Endometrium (tissue), 2 donors: ENCODE data around the gene FAM180A.
"Not testable (repeated sequence)": the region's sequence is repeated elsewhere in the genome, so short reads cannot be mapped to it uniquely, and the experiment has no call there.

Experiments
- FAIRE-seq: peaks from 2 replicates; lab custom pipeline; 2012; peaks lifted over from hg19 to GRCh38; lab: Jason Lieb, UNC
- donor health status: control.
- donor health status: control.

Gene FAM180A

DNA sequence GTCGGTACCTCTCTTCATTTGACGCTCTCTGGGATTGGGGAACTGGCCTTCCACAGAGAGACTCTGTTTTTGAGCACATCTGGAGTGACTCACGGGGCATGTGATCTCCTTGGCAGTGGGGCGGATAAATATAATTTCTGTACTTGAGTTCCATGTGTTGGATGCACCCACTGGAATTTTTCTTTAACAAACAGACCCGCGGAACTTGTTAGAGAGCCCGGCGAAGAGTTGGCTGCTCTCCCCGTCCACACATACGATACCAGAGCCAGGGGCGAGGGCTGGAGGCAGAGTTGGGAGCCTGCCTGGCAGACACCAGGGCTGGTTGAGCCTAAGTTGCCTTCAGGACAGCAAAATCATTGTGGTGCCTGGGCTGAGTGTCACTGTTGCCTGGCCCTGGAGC lies at the start of gene FAM180A:
TSS of gene FAM180A (minus strand) at position 44 of the 400 bp plus-strand sequence. CDS start 233 bp downstream, outside the sequence.
- FAIRE-seq: no peak

DNA sequence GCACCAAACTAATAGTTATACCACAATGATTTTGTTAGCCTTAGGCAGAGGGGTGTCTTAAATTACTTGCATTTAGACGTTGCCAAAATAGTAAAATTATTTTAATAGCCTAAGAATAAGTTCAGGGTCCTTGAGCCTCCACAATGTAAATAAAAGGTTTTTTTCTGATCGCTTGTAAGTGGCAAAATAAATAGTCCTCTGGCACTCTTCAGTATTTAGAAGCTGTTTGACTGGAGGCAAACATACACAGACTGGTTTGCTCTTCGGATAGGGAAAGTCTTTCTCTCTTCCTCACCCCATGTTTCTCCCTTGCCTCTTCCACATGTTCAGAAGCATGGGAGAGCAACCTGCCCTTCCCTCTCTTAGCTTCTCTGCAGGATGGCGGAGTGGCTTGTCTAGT lies 49.5 kb upstream of the FAM180A start:
- FAIRE-seq: no peak

DNA sequence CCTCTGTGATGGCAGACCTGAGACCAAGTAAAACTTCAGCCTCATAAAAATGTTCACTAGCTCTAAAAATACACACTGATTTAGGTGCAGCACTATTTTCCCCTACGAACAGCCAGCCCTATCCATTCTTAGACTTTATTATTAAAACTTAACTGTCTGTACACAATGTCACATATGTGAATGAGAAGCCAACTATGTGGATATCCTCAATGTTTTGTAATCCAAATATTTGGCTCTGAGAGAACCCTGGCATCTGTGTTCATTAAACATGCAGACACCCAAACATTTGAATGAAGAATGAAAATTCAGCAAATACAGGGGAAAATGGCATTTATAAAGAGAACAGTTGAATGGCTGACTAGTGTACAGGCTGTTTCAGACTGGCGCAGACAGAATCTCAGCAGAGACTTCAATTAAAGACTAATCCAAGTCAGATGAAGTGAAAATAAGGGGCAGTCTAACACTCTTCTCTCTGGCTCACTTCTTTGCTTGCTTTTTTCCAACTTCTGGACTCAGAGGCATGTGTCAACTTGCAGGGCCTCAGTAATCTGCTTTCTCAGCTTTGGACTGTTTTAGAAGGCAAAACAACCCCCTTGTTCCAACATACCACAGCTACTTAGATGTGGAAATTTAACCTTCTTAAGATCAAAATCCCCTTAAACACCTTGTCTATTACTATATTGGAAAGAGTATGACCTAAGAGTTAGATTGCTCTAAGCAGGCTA lies 47.4 kb upstream of the FAM180A start:
- FAIRE-seq: no peak

DNA sequence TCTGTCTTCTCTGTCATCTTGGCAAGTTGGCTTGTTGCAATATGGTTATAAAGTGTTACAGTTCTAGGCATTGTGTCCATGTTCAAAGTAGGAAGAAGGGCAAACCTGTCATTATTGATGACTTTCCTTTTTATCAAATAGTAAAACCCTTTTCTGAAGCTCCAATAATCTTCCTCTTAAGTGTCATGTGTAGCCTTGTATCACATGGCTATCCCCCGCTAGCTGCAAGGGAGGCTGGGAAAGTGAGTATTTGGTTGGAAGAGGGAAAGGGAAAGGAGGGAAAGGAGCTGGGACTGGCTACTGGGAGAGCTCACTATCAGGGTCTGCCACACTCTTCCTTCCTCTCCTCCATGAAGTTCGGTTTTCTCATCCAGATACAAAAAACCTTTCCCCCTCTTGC lies 45.2 kb upstream of the FAM180A start:
- FAIRE-seq: no peak

DNA sequence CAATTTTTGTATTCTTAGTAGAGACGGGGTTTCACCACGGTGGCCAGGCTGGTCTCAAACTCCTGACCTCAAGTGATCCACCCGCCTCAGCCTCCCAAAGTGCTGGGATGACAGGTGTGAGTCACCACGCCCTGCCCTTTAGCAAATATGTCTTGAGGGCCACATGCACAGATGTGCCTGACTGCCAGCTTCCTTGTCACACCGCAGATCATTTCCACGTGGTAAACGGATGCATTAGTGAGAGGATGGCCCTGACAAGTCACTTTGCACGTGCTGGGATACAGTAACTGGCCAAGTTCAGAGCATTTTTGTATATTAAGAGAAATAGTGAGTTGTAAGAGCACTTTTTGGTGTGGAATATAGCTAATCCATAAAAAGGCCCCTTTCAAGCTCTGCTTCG lies 44.3 kb upstream of the FAM180A start:
- FAIRE-seq: no peak

DNA sequence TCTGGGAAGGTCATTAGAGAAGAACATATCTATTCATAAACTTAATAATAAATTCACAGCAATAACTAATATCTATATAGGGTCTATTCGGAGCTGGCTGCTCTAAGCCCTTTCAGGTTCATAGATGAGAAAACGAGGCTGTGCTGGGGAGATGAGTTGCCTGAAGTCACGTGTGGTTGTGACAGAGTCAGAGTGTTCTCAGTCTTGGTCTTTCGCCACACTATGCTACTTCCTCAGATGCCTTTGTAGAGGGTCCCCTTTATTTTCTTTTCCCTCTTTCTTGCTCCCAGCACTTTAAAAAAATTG lies 43.7 kb upstream of the FAM180A start:
- no peak for FAIRE-seq

DNA sequence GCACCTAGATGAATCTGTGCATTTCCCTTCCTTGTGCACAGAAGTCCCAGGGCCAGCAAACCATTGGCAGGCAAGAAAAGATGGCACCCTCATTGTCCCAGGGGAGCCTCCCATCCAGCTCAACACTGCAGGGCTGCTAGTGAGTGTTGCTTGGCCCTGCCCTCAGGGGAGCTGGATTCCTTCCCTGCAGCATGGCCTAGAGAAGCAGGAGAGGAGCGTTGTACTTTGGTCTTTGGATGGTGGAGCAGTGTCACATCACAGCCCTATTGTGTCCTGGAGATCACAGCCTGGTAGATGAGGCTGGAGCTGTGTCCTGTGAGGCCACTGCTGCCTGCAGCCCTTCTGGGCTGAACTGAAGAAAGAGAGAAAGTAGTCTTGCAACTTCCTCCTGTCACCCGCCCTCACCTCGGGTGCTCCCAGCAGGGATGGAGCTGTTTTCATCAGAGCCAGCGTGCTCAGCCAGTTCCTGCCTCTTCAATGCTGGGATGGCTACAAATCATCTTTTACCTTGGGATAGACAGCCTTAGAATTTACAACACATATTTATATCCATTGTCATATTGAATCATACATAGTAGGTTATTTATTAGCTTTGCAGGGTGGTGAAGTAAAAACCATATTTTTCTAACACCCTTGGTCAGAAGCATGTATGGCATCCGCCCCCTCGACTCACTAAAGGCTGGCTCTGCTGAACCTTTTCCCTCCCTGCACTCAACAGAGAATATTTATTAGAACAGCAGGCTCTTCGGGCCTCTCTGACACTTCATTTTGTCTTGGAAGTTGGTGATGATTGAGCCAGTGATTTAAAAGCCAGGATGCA lies 43.1 kb upstream of the FAM180A start:
- FAIRE-seq: no peak

DNA sequence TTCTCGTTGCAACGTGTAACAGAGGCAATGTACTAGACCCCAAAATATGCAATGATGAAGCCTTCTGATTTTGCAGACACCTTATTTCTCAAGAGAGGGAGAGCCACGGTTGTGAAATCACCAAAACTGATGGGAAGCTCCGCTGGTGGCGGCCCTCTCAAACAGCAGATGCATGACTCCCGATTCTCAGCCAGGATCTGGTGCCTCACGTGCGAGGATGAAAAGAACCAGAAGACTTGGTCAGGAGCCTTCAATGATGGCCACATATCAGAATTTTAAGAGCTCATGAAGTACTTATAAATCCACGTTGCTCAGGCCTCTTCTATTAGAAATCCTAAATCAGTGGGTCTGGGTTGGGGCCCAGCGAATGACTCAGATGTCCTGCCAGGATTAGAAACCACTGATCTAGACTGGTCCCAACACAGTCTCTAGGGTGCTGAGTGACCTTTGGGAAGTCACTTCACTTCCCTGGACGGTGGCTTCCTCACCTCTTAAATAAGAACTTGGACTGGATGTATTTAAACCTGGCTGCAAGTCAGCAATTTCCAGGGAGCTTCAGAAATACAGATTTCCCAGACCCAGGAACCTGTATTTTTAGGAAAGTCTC lies 41.9 kb upstream of the FAM180A start:
- no peak for FAIRE-seq

DNA sequence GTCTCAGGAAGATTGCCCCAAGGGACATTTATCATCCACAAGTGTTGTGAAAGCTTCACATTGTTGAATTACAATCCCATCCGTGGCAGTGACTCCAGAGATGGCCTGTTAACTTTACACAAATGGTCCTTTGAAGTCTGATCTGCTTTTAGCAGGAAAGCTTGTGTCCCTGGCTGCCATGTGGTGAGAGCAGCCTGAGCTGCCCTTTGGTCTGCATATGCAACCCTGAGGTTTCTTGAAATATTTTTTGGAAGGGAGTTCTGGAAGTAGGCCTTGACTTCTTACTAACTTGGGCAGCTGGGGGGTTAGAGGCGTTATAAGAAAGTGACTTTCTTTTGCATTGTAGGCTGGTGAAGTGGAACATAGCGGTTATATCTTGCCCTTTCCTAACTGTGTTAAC lies 41.3 kb upstream of the FAM180A start:
- FAIRE-seq: no peak

DNA sequence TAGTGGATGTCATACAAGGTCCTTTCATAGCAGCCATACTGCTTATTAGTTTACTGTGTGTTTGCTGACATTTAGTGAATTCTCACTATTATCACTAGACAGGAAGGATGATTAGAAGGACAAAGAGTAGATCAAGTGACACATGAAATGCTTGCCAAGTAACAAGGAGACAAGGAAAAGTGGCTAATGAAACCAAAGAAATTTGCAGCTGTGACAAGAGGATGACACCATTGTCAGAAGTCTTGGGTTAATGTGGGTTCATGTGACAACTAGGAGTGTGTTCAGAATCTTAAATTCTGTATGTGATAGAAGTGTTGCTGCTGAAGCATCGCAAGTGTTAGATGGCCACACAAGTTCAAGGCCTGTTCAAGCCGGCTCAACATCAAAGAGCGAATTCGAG lies 40.8 kb upstream of the FAM180A start:
- FAIRE-seq: no peak

DNA sequence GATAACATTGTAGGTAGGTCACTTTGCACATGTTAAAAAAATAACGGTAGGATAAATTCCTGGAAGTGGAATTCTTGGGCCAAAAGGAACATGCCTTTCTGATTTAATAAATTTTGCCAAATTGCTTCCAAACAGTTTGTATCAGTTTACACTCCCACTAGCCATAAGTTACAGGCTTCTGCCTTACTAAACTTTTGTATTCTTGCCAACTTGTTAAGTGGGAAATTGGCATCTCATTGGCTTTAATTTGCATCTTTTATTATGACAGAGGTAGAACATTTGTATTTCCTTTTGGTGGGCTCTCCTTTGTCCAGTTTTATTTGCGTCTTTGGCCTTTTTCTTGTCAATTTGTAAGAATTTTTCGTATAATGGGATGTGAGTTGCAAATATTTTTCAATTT lies 38.3 kb upstream of the FAM180A start:
- no peak for FAIRE-seq

DNA sequence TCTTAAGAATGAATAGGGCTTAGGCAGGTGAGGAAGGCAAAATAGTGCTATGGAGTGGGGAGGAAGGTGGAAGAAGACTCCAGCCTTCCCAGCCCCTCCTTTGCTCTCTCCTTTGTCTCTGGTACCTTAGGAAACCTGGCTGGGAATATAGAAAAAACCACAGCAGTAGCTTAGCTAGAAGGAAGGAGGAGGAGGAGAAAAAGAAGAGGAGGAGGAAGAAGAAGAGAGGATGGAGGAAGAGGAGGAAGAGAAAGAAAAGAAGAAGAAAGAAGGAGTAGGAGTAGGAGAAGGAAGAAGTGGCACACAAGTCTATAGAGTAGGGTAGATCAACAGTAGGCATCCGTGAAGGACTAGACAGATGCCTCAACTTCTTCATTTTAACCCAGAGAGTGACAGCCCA lies 36.5 kb upstream of the FAM180A start:
- no peak for FAIRE-seq

DNA sequence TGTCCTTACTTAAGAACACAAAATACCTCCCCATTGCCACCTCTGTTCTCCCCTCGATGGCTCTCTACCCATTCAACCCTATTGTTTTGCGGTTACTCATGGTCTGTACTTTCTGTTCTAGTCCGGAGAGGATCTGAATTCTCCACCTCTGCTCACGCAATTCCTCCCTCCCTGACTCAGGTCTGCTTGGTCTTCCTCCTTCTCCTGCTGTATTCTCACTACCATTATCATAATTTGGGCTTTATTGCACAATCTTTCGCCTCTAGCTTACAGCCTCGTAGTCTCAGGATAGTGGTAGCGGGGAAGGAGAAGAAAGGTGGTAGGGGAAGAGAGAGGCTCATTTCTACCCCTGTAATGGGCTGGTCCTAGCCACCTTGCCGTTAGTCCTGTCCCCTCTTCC lies 35.4 kb upstream of the FAM180A start:
- no peak for FAIRE-seq

DNA sequence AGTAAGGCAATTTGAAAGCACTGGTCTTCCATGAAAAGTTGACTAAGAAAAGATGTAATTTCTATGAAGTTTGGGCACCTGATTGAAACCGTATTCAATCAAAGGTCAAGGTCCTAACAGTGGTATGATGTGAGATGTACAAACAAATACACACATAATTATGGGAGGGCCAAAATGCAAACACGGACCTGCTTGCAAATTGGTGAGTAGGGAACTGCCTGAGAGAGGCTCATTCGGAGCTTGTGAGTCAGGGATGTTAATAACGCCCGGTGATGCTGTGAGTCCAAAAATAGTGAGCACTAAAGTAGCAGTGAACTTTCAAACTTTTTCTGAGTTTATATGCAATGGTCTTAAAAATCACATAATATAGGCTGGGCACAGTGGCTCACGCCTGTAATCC lies 34.2 kb upstream of the FAM180A start:
- FAIRE-seq: no peak

DNA sequence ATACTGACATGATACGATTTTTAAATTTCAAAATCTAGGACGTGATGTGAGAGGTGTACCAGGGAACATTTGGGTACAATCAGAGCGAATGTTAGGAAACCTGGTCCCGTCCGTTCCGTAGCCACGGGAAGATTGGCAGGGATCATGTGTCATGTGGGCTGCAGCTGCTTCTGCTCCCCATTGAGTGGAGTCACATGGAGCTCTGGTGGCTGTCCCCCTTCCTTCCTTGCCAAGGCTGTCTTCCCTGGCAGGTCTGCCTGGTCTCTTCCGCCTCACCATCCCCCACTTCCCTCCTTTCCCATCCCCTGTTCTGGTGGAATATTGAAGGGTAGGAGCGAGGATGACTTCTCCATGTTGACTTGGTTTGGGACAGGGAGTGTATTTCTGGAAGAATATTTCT lies 33.8 kb upstream of the FAM180A start:
- no peak for FAIRE-seq

DNA sequence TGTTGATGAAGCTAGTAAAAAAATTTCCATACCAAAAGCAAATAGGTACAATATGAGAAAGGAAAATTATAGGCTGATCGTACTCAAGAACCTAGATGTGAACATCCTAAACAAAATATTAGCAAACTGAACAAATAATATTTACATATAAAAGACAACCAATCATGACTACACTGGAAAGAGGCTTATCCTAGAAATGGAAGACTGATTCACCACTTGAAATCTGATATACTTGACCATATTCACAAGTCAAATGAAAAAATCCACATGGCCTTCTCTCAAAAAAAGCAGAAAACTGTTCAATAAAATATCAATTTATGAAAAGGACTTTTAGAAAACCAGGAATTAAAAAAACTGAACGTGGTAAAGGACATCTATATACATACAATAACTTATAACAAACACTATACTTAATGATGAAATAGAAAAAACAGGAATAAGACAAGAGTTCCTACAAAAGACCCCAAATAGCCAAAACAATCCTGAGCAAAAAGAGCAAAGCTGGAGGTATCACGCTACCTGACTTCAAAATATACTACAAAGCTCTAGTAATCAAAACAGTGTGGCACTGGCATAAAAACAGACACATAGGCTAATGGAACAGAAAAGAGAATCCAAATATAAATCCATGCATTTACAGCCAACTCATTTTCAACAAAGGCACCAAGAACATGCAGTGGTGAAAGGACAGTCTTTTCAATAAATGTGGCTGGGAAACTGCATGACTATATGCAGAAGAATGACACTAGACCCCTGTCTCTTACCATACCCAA lies 29.2 kb upstream of the FAM180A start:
- no peak for FAIRE-seq

DNA sequence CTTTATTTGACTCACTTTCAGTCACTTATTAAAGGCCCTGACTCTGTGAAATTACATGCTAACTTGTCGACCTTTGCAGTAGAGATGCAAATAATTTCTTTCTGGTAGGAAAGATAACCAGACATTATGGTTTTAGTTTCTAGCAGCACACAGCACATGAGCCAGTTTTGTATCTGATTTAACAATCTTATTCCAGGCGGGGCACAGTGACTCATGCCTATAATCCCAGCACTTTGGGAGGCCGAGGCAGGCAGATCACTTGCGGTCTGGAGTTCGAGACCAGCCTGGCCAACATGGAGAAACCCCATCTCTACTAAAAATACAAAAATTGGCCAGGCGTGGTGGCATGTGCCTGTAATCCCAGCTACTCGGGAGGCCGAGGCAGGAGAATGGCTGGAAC lies 27.3 kb upstream of the FAM180A start:
- FAIRE-seq: not testable (repeated sequence)

DNA sequence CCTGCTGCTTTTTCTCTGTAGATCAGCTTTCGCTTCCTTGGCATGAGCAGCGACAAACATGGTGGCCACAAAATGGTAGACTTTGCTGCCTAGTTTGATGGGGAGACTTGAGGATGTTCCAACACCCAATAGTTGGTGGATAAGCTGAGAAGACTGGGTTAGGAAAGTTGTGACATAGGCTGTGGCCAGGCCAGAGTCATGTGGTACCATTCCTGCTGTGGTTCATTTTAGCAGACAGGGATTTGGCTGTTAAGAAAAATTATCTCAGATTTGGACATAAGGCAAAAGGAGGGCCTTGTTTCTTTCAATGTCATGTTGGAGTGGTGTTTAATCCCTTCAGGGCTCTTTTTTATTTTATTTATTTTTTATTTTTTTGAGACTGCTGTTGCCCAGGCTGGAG lies 26.6 kb upstream of the FAM180A start:
- no peak for FAIRE-seq

DNA sequence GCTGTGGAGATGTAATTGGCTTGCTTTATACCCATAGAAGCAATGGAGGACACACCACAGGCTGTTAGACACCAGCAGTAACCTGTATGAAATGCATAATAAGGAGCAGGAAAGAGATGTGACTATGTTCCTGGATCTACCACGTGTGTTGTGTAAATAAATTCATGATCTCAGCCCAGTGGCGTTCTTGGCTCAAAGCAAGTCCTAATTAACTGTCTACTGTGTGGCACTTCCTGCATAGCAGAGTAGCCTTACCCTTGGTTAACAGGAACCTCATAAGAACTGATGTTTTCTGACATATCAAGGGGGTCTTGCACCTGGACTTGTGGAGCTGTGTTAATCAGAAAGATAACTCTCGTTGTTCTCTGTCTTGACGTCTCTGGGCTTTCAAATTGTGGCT lies 25.7 kb upstream of the FAM180A start:
- no peak for FAIRE-seq

DNA sequence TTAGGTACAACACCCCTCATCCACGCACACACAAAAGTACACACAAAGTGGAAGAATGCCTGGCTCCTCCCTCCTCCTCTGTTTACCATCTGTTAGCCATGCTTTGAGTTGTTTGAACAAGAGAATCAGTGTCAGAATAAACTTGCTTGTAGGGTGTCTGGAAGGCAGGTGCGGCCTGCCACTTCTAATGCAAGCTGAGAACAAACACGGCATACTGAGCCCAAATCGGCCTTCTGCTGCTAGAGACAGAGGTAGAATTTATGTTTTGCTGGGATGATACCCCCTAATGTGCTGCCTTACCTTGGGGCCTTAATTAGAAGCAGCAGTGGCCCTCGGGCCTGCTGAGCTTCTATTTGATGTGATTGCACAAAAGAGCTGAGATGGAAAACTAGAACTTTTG lies 24.9 kb upstream of the FAM180A start:
- FAIRE-seq: no peak

DNA sequence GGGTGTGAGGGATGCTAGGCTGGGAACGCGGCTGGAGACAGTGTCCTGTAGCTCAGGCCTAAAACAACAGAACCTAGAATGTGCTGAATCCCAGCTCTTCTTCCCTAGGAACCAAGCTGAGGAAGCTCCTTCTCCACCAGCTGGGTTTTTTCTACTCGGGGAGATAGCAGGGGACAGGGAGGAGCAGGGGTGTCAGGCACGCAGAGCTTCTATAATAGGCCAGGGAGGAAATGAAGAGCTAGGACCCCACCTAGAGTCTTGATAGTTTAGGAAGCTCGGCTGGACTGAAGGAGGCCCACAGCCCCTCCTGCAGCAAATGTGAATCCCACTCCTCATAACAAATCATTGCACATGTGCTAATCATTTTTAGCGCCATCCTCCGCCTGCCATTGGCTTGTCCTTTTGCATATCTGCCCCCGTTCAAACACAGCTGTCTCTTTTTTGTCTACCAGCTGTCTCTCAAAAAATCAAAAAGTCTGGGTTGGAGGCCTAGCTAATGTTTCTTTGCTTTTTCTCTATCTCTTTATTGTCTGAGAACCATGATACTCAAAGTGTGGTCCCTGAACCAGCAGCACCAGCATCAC lies 24.1 kb upstream of the FAM180A start:
- no peak for FAIRE-seq

DNA sequence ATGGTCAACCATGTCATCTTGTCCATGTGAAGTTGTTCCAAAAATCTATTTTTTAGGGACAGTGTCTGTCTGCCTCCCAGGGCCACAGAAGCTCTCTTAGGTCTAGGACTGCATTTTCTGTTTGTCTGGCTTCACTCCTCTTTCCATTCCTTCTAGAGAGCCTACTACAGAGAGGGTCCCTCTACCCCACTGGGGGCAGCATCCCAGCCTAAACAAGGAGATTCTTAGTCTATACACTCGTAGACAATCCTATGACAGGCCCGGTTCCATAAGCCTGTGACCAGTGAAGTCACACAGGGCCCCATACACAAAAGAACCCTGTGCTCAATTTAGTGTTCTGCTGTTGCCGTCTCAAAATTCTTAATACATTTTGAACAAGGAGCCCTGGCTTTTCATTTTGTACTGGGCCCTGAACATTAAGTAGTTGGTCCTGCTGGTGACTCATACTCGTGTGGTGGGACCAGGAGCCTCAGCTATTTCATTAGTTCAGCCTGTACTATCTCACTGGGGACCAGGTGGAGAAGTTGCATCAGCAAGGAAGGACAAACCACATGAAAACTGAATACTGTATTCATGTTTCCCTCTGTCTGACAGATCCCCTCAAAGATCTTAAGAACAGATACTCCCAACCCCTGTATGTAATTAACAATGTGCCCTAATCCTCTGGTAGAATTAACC lies 23.5 kb upstream of the FAM180A start:
- FAIRE-seq: no peak
